Measurements from ENCODE around the gene HELZ2.
A peak's percentile ranks its signal among the peaks of the same experiment; 100 is the strongest.
"Not testable (repeated sequence)": the region's sequence is repeated elsewhere in the genome, so short reads cannot be mapped to it uniquely, and the experiment has no call there.

HELZ2 gene

DNA sequence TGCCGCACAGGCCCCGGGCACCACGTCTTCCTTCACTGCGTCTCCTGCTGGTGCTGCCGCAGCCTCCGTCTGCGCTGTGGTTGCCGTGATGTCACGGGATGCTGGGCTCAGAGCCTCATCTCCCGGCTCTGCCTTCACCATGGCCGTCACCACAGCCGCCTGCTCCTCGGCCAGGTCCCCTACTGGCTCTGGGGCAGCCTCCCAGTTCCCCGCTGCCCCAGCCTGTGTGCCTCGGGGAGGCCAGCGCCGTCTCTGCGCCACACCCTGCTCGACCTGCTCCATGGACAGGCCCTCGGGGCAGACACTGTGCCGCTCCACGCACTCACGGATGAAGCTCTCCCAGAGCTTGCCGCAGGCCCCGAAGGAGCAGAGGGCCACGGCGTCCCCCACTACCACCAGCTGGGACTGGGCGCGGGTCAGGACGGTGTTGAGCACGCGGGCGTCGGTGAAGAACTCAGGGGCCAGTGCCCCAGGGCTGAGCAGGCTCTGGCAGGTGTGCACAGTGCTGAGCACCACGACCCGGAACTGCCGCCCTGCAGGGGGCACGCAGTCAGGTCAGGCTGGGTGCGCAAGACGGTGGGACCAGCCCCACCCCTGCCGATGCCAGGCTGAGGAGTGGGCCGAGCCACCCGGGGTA is 8.2 kb downstream of the HELZ2 start:
- DNase-seq (ENCODE audit: low read depth): no peak

- no peak for DNase-seq (ENCODE audit: low read depth)
These were observed 8.9 kb downstream of the HELZ2 start for GRCh38 chr20:63565021-63565698.

DNA sequence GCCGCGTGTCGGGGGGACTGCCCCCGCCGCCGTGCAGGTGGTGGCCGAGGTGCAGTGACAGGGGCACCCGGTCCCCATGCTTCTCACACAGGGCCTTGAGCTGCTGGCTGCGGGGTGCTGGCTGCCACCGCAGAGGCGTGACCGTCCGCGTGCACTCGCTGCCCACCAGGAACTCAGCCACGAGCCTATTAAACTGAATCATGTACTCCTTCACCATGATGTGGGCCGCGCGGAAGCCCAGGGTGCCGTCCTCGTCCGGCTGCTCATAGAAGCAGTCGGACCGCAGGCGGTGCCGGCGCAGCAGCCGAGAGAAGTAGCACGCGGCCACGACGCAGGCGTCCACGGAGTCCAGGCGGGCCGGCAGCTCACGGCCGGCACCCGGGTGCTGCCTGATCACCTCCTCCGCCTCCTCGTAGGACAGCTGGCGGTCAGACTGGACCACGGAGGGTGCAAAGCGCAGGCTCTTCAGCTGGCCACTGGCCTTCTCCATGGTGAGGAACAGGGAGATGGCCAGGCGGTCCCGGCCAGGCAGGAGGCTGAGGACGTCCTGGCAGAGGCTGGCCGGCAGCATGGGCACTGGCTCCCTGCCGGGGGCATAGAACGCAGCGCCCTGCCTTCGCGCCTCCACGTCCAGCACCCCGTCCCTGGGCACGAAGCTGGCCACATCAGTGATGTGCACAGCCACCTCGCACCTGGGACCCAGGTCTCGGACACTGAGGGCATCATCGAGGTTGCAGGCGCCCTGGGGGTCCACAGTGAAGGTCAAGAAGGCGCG is 9.8 kb downstream of the HELZ2 start:
- DNase-seq (ENCODE audit: low read depth): no peak

GRCh38 chr20:63563225-63563935 is 10.7 kb downstream of the HELZ2 start:
- no peak for DNase-seq (ENCODE audit: low read depth)

DNA sequence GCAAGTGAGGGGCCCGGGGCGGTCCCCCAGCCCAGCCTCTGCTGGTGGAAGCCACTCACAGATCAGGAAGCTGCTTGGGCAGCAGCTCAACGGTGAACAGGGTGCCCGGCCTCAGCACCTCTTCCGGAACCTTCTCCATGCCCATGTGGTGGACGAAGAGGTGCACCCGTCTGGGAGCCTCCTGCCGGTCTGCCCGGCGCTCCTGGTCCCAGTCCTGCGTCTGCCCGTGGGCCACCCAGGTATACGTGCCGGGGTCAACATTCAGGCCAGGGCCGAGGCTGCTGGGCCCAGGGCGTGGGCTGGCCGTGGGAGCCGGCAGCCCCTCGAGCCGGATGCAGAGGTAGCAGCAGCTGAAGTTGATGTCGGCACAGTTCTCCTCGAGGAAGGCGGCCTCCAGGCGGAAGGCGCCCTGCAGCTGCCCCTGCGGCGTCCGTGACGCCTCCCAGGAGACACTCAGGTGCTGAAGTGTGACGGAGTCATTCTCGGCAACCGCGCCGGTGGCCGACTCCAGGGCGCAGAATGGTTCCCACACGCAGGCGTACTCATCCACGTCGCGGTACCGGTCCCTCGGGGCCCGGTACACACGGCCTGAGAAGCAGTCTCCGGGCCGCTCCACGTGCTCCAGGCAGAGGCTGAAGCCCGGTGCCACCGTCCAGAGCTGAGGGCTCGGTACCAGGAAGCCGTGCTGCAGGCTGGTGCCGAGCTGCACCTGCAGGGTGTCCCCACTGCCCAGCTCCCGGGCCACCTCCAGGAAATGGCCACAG is 11.4 kb downstream of the HELZ2 start:
- DNase-seq (ENCODE audit: low read depth): no peak

GRCh38 chr20:63561624-63562396 is 12.2 kb downstream of the HELZ2 start:
- DNase-seq (ENCODE audit: low read depth): no peak

DNA sequence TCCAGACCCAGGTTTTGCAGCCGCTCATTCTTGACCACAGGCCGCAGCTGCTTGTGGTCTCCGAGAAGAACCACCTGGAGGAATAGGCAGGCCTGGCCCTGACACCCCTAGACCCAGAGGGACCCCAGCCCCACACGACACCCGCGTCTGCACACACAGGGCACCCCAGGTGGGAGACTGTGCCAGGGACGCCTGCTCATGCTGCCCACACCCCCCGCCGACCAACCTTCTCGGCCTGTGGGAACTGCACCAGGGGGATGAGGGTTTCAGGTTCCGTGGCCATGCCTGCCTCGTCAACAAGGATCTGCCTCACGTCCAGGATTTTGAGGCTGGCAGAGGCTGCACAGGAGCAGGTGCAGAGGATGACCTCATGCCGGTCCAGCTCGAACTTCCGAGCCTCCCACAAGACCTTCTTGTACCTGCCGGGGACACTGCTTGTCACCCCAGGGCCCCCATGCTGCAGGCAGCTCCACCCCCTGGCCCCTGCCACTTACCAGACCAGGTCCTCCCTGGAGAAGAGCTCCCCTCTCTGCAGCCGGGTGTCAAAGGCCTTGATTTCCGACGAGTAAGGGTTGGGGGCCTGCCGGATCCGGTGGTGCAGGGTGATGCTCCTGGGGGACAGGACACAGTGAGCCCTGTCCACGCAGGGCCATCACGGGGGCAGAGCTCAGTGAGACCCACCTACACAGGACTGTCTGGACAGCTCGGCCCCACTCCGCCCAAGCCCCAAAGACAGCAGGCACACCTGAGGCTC is 13.0 kb downstream of the HELZ2 start:
- DNase-seq (ENCODE audit: low read depth): no peak

DNA sequence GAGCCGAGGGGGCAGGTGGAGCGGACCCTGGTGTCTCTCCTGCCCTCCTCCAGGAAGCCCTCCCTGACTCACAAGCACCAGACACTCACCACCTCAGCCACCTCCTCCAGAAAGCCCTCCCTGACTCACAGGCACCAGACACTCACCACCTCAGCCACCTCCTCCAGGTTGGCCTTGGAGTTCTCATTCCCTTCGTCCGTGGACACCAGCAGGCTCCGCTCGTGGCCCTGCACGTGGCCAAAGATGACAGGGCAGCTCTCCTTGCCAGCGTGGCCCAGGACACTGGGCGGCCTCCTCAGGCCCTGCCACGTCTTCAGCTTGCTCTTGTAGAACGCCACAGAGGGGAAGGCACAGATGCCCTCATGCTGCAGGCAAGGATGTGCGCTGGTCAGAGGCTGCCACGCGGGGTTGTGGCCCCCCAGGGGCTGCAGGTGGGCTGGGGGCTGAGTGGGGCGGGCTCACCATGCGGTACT is 13.7 kb downstream of the HELZ2 start:
- DNase-seq (ENCODE audit: low read depth): no peak

GRCh38 chr20:63559485-63560332 is 14.3 kb downstream of the HELZ2 start:
- not testable (repeated sequence) for DNase-seq (ENCODE audit: low read depth)

DNA sequence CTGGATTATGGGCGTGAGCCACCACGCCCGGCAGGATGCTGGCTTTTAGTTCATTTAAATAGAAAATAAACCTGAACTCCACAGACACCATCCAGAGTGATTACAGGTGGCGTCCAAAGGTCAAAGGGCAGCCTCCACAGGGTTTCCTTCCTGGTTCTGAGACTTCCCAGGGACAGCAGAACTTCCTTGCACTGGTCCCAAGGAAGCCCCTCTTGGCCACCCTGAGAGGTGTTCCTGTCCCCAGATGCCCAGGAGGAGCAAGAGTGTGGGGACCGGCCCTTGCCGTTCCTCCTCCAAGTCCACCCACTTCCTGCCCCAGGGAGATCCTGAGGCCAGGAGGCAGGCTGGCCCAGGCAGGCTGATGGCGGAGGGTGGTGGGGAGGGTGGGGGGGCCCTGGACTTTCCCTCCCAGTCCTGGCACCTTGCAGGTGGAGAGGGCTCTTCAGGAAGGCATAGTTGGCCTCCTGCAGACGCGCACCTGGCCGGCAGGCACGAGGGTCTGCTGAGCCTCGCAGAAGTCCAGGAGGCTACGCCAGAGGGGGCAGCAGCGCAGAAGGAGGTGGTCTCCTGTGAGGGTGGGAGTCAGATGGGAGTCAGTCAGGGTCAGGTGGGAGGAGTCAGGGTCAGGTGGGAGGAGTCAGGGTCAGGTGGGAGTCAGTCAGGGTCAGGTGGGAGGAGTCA is 15.1 kb downstream of the HELZ2 start:
- no peak for DNase-seq (ENCODE audit: low read depth)

GRCh38 chr20:63557481-63557891 is 16.6 kb downstream of the HELZ2 start:
- no peak for DNase-seq (ENCODE audit: low read depth)

- no peak for DNase-seq (ENCODE audit: low read depth)
These were observed 17.1 kb downstream of the HELZ2 start for GRCh38 chr20:63556873-63557478.

DNA sequence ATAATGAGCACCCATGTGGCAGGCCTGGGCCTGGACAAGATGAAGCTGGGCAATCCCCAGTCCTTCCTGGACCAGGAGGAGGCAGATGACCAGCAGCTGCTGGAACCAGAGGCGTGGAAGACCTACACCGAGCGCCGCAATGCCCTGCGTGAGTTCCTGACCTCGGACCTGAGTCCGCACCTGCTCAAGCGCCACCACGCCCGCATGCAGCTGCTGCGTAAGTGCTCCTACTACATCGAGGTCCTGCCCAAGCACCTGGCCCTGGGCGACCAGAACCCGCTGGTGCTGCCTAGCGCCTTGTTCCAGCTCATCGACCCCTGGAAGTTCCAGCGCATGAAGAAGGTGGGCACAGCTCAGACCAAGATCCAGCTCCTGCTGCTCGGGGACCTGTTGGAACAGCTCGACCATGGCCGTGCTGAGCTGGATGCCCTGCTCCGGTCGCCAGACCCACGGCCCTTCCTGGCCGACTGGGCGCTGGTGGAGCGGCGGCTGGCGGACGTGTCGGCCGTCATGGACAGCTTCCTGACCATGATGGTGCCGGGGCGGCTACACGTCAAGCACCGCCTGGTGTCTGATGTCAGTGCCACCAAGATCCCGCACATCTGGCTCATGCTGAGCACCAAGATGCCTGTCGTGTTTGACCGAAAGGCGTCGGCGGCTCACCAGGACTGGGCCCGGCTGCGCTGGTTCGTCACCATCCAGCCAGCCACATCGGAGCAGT is 18.2 kb downstream of the HELZ2 start:
- no peak for DNase-seq (ENCODE audit: low read depth)

- no peak for DNase-seq (ENCODE audit: low read depth)
These were observed 19.4 kb downstream of the HELZ2 start for GRCh38 chr20:63554361-63555278.

DNA sequence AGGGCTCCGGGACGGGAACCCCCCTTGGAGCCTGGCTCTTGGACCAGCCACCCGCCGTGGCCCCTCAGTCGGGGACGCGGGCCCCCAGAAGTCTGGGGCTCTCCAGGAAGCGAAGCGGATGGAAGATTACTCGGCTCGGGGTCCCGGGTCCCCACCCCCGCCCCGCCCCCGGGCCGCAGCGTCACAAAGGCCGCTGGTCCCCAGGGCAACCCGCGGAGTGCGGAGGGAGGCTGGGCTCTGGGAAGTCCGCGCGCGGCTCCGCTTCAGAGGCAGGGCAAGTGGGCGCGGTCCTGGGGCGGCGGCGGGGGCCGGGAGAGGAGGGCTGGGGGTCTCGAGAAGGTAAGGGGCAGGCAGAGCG is 20.1 kb downstream of the HELZ2 start, which contains the start of gene FNDC11:
TSS of gene FNDC11 (plus strand) at position 227 of the 358 bp plus-strand sequence. CDS start 1,505 bp downstream, outside the sequence.
- no peak for DNase-seq (ENCODE audit: low read depth)

- peak; percentile 81 for DNase-seq (ENCODE audit: low read depth)
These were observed 20.6 kb downstream of the HELZ2 start for GRCh38 chr20:63553251-63553932.
